GM19452 (cell line): ENCODE results near the gene DMD.

Source experiments
- ATAC-seq: cut with Tn5 transposase; IDR thresholded peaks from one replicate; pipeline ENCODE4 v1.9.1; 2021; ENCODE audit not compliant: unreplicated experiment

The DMD gene

DNA sequence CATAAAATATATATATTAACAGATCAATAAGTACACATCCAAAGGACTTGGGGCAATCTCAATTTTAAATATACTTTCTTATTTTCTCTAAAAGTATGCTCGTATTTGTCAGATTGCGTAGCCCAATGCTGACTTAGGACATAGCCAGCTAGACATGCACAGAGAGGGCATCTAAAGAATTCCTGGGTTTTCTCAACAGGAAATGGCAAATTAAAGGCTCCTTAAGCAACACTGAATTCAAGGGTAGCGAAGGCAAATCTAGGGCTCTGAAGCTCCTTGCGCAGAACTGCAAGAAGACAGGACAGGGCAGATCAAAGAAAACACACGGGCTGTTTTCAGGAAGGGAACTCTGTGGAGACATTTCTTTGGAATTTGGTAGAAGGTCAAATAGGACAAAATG, 2044.9 kb downstream of the DMD start:
- ATAC-seq: no peak

DNA sequence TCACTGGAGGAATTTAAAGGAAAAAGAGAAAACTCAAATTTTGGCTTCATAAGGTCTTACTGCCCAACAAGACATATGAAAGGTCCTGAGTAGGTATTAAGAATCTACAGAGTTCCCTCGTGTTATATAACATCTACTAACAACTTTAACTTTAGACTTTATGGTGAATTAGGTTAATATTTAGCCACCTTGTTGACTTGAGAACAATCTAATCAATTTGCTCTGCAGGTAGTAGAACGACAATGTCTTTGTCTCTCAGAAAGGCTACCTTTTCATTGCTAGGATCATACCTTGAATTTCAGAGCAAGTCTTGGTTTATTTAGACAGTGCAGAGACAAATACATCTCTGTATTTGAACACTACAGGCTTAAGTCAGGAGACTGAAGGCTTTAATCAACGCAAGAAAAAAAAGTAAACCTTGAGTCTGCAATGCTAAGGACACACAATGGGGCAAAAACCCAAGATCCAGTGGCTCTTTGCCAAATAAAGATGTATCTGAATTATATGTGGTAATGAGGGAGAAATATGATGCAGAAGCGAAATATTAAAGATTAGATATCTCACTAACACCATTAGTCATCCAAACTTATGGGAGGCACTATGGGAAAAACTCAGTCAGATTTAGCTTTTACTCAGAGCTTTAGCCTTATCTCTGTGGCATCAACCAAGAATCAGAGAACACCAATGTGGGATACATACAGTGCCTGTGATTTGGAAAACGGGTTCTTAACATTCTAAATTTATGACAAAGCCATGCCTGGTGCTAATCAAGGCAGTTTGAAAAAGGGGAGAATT, 2045.9 kb downstream of the DMD start:
- ATAC-seq: no peak

DNA sequence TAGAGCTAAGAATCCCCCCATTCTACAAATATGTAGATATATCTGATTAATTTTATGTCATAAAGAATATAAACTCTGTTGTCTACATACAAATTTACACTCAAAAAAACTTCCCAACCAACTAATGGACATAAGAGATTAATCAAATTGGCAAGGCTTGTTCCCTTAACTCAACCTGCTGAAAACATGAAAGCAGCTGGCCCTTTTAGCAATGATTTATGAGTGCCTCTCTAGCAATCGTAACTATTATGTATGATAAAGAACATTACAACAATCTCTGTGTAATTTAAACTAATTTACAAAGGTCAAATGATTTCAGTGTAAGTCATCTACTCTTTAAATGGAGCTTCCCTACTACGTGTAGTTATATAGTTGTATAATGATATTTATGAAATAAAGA, 2056.4 kb downstream of the DMD start:
- ATAC-seq: no peak

DNA sequence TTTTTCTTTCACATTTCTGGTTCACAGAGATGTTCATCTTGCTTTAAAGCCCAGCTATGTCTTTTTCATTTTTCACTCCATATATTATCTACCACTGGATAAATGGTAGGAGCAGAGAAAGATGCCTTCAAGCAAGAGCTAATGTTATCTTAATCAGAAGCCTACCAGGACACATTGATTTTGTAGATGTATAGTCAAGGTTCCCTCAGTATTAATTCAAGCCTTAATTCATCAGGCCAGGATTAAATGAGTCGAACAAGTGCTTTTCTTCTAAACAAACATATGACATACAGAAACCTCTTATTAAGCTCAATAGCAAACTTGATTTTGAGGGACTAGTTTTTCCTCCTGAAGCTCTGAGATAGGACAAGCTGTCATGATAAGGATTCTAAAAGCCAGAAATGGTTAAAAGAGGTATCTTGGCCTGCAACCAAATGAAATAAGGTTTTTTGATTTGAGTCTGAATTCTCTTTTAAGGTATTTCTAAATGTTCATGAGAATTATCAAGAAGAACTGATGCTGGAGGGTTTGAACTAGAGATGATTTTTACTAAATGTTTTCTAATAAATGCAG, 2057.8 kb downstream of the DMD start:
- no peak for ATAC-seq

DNA sequence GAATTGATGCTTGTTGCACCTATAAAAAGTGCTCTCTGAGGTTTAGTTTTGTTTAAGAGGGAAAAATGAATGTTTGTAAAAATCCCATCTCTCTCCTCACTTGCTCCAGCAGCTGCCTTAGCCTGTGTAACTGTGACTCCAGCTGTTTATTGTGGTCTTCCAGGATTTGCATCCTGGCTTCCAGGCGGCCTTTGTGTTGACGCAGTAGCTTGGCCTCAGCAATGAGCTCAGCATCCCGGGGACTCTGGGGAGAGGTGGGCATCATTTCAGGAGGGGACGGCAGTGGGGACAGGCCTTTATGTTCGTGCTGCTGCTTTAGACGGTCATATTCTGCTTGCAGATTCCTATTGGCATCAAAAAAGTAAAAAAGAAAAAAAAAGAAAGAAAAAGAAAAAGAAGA, 2064.2 kb downstream of the DMD start:
- ATAC-seq: no peak

DNA sequence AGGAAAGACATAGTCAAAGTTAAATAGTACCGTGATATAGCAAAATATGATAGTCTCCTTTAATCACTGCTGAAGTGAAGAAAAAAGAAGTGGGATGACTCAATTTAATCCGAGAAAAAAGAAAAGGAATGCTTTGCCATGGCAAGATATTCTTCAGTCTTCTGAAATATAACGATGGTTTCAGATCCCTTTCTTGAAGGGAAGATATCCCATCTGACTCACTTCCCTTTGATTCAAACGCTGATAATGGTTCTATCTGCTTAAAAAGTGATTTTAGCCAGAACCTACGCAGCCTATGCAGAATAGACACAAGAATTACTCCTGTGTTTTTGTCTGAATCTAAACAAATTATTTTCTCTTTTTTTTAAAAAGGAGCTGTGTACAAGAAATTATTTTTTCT, 2071.4 kb downstream of the DMD start:
- no peak for ATAC-seq

DNA sequence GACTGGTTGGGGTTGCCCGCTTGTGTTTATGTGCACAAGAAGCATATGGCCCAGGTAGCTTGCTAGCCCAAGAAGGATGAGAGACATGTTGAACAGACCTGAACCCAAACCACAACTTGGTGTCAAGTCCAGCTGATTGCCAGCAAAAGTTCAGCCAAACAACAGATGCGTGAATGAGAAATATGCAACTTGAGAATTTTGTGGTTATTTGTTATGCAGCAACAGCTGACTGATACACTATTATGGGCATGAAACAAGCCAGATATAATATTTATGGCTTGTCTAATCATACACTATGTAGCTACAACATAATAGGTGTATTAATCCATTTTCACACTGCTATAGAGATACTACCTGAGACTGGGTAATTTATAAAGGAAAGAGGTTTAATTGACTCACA, 2073.2 kb downstream of the DMD start:
- no peak for ATAC-seq

DNA sequence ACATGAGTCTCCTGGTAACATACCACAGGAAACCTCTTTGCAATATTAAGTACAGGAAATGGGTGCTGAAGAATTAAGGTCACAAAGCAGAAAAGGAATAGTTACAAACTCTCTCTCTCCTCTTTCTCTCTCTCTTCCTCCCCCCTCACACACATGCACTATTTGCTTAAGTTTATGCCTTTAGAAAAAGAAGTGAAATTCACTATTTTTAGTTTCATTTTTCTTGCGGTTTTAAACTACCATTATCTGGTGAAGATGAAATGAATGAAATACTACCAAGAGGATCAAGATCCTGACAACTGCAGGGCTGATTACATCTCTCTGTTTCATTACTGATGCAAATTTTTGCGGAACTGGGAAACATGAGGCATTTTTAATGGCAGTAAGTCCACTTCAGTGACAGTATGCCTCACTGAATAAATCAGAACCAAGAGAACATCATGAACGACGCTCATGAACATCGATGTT, 2075.2 kb downstream of the DMD start:
- peak; percentile 95 for ATAC-seq

DNA sequence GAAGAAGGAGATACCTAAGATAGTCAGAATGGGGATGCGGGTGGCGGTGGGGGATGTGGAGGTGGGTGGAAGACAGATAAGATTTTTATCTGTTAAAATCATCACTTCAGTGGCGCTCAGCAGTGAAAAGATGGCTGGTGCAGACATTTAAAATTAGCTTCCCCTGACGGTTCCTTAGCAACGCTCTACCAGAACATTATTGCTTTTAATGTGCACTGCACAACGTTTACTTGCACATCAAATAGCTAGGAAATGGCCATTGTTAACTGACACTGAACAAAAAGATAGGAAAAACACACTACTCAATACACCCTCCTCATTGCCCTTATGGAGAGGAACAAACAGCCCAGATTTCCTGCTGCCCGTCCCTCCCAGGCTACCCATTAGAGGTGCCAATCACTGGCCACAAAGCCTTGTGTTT, 2078.5 kb downstream of the DMD start:
- ATAC-seq: no peak

DNA sequence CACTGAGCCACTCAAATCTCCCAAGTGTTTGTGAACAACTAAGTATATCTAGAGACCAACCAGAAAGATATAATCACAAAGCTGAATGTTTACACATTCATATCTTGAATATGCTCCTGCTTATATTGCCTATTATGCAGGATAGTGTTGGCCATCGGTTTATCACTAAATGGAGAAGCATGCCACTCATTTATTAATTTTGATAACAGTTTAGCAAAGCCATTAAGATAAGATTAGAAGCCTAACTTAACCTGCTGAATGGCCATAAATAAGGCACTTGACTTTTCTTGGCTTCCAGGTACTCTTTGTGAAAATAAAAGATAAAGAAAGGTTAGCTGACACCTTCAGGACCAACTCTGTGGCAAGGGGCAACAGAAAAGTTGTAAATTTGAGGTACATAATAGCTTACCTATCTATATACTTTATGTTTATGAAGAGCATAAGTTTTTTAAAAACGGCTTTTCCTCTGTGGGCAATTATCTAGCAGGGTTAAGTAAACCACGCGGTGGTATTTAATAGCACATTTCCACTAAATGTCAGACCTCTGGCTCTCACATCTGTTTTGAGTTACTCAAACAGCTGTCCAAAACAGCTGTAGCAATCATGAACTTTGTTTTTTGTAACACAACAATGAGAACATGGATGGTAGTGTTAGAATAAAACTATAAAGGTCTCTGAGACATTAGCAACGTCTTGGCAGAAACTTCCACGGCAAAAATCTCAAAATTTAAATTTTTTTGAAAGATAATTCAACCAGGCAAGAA, 2080.7 kb downstream of the DMD start:
- ATAC-seq: no peak

DNA sequence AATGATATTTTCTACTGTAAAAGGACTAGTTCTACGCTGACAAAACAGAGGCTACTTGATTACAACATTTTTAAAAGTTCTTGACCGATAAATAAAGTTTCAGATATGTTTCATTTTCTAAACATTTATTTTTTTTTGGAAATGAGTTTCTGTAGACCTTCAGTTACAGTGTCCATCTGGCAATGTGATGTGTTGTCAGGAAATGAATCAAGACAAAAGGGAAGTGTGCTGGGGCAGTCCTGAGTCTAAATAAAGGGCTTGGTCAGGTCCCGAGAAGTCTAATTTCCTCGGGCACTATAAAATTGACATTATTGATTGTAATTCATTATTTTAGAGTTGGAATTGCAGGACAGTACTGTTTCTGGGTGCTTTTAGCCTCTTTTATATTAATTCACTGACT, 2082.5 kb downstream of the DMD start:
- ATAC-seq: no peak

DNA sequence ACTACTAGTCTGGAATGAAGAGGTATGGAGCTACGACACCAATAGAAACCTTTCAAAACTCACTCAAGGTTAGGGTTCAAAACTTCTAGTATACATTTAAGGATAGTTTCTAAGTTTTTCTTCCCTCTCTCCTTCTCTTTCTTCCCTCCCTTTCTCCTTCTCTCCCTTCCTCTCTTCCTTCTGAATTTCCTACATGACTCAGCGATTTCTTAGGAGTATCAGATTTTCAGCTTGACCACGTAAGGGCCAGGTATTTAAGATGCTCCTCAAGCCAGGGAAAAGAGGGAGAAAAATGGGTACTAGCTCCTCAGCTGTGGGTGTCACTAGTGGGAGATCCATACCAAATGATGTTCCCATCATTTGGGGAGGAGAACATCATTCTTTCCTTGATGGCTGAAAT, 2083.6 kb downstream of the DMD start:
- ATAC-seq: no peak

DNA sequence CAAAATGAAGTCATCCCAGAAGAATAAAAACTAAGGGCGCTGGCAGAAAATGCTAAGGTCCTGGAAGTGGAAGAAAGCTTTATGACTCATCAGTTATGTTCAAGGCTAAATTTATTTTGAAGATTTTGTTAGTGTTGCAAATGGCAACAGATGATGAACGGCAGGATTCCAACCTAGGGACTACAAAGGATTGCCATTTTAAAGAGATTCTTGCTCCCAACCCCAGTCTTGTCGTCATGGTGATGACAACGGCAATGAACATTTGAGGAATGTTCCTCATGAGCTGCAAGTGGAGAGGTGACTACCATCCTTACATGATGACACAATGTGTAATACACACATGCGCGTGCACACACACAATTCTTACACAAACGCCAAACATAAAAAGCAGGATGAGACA, 2085.1 kb downstream of the DMD start:
- no peak for ATAC-seq

DNA sequence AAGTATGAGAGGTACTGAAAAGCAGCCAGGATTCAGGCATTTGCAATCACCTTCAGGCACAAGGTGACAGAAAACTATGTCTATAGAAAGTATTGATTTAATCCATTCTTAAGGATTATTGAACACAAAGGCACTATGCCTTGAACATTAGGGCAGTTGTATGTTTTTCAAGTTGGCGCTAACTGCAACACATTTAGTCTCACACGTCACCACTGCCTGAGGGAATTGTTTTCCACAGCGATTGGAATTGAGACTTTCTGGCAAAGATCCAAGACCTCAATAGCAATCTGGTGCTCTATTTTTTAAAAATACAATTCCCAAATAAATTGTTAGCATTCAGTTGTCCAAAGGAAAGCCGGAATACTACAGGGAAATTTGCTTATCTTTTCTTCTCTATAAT, 2086.8 kb downstream of the DMD start:
- no peak for ATAC-seq

DNA sequence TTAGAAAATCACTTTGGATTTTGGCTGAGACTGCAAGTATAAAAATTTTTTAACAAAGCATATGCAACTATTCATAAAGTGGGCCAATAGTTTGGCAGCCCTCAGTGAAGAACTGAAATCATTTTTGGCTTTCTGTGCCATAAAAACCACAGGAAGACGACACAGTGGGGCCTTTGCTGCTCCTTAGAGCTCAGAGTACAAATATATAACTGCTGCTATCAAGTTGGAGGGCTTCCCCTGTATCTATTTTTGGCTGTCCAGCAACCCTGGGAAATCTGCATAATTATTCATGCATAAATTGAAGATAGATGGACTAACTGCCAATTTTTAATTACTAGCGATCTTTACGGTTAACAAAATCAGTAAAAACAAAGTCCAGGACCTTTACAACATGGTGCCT, 2088.0 kb downstream of the DMD start:
- no peak for ATAC-seq

DNA sequence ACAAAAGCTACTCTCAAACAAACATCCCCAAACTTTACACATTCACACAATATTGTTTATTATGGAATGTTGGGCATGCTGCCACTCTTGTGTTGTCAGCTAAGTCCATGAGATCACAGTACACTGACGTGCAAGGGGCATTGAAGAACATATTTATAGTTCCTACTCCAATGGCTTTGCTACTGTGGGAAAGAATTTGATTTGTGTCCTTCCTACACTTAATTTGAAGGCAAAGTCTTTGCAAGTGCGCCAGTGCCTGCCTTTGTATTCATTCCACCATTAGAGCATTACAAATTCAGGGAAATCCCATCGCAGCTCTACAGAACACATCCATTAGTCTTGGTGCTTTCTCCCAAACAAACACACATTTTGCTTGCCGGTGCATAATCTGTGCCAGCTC, 2094.1 kb downstream of the DMD start:
- no peak for ATAC-seq

DNA sequence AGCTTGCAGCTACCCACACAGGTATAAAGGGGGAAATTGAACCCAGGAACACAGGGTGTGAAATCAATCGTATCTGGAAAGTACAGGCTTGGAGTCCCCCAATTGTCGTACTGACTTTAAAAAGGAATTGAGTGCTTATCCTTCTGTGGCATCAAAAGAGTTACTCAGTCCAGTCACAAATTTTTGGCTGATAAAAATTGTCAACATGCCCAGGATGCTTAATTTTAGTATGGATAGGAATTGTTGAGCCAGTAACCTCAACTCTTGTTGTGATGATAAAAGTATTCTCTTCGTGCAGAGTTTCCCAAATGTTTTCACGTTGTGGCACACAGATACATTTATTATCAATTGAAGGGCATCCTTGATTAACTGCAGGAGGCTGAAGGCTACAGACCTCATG, 2096.0 kb downstream of the DMD start:
- ATAC-seq: no peak

DNA sequence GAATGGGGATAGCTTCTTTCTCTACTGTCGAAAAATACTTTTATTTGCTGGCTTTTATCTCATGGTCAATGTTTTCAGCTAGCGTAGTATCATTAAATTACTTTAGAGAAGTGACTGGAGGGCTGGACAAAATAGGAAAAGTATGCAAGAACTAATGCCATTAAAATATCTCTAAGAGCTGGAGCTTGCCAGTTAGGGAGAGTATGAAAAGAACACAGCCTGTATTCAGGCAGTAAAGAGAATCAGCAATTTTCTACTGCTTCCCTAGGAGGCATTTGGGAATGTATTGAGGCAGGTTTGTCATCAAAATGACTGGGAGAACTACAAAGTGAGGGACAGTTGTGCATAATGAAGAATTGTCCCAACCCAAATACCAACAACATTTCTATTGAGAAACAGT, 2096.5 kb downstream of the DMD start:
- ATAC-seq: no peak

DNA sequence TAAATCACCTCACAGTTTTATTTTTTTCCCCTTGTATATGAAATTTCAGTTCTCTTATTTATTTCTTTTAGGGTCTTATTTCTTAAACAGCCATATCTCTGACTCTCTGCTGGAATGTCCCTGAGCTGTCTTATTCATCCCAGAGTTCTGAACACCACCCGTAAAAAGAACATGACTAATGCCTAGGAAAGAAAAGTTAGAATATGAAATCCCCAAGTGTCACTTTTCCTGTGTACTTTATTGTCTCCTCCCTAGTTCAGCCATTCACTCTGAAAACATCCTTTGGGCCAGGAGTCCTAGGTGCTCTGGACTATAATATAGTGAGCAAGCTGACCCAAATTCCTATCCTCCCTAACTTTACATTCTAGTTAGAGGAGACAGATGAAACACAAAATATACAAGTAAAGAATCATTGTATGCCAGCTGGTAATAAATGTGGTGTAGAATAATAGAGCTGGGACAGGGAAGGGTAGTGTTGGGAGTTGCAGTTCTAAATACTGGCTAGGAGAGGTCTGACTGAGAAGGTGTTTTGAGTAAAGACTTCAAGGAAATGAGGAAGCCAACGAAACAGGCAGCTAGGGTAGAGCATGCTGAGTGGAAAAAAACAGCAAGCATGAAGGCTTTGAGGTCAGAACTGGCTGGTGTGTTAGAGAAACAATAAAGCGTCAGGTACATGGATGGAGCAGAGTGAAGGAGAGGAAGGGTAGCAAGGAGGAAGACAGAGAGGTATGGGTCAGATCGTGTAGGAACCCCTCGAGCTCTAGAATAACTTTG, 2098.9 kb downstream of the DMD start:
- no peak for ATAC-seq

DNA sequence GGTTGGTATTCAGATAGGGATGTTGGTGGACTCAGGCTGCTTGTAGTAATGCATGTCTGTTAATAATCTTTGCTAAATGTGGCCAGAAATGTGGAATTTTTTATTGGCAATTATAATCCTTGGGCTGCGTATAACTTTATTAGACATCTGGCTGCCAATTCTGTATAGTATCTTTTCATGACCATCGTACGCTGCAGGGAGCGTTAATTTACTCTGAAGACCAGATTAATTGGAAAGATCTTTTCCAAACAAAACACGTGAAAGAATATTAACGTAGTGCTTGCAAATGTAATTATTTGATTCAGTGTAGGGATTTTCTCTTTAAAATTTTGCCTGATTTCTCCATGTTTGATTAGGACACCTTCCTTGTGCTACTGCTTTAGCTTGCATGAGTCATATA, 2100.7 kb downstream of the DMD start:
- no peak for ATAC-seq

DNA sequence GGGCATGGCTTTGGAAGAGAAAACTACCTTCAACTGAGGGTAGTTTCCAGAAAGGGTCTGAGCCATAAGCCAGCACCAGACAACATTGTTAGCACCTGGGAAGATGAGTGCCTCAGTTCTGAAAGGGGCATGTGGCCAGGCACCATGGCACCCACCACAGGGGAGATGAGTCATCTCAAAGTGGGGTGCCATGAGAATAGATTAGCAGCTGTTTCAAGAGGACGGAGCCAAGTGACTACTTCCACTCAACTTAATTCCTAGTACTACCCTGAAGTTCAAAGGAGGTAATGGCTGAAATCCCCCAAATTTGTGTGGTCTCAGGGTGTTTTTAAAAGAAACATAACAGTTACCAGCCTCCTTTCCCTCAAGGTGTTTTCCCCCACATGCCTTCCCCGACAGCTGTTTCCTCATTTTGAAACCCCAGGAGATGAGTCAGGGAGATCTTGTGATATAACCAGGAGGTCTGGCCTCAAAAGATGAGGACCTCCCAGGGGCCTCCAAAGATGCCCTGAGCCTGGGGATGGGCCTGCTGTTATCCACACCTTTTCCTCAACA, 2111.7 kb downstream of the DMD start:
- peak; percentile 76 for ATAC-seq
